Thymus (tissue), 11 donors: Measurements from ENCODE around the gene ABCC2. TPM values are rescaled to one million over a fixed set of nuclear protein-coding genes. Genes with fewer than 3 reads are reported as not detected.

Experiments used
- DNase-seq, 9 donors: peaks; one replicate each; pipeline ENCODE4 v3.0.0-alpha.2; 2013; ENCODE audit warnings: low spot score in 9 of 9, low read depth in 6 of 9, missing footprints in 1 of 9
- H3K27ac ChIP-seq, 2 donors: one replicate each; pipeline ENCODE4 v1.5.1; 2013; ENCODE audit warnings: control low read depth in 1 of 2, low read depth in 1 of 2, low read length in 1 of 2, mild to moderate bottlenecking in 1 of 2, moderate library complexity in 1 of 2
- H3K27me3 ChIP-seq, 2 donors: one replicate each; pipeline ENCODE4 v1.5.1; 2013; ENCODE audit warnings: low read length in 1 of 2; ENCODE audit not compliant: control insufficient read depth in 2 of 2, insufficient read depth in 1 of 2
- H3K36me3 ChIP-seq, 2 donors: one replicate each; pipeline ENCODE4 v1.5.1; 2013; ENCODE audit warnings: low read length in 1 of 2, mild to moderate bottlenecking in 1 of 2, moderate library complexity in 1 of 2; ENCODE audit not compliant: control insufficient read depth in 2 of 2, insufficient read depth in 2 of 2
- H3K4me1 ChIP-seq, 2 donors: one replicate each; pipeline ENCODE4 v1.5.1; 2013; ENCODE audit warnings: low read length in 2 of 2; ENCODE audit not compliant: control insufficient read depth in 2 of 2, insufficient read depth in 2 of 2
- H3K4me3 ChIP-seq, 2 donors: one replicate each; pipeline ENCODE4 v1.5.1; 2013; ENCODE audit warnings: low read length in 2 of 2, control low read depth in 1 of 2, mild to moderate bottlenecking in 1 of 2
- H3K9me3 ChIP-seq, 2 donors: one replicate each; pipeline ENCODE4 v1.5.1; 2013; ENCODE audit warnings: low read length in 1 of 2, mild to moderate bottlenecking in 1 of 2; ENCODE audit not compliant: control insufficient read depth in 2 of 2, insufficient read depth in 1 of 2
- WGBS: extraction: QIAGEN DNeasy Blood & Tissue Kit; methylation state at CpG from one replicate; pipeline ENCODE4 v1.1.7; 2013; 5-methylcytosine and 5-hydroxymethylcytosine counted together
- polyA plus RNA-seq: library from polyadenylated mRNA; stranded (reverse); fragments of 200-250 nt; gene quantifications from one replicate; pipeline ENCODE4 v1.2.3, GENCODE V29; 2013
- total RNA-seq: library from RNA; stranded (reverse); fragments of 120-200 nt; gene quantifications from one replicate; pipeline ENCODE4 v1.2.4, GENCODE V29; 2013
- donor health status: healthy.

ABCC2 gene
- total and polyA plus RNA-seq, 2 donors = 1.1 to 1.9 TPM

GRCh38 chr10:99748823-99749451 is 33.5 kb upstream of the ABCC2 start:
- no peaks in the 10 kb centered on the region for H3K27me3 ChIP-seq

GRCh38 chr10:99750641-99751040 is 31.8 kb upstream of the ABCC2 start:
- Histone ChIP-seq H3K4me3 (no peak overlapping the region), H3K27me3 (no peaks in the 10 kb centered on the region), H3K36me3 (peaks cover 19 to 60% of the 10 kb centered on the region in 2 donors)

More at GRCh38 chr10:99748823-99749451, 33.5 kb upstream of the ABCC2 start:
- Histone ChIP-seq H3K27ac (no peak overlapping the region), H3K9me3 (no peaks in the 10 kb centered on the region), H3K4me3 (no peak overlapping the region), H3K4me1 (no peaks in the 10 kb centered on the region), H3K36me3 (peaks cover 30 to 64% of the 10 kb centered on the region in 2 donors)
- no peak for DNase-seq
- 100% methylated on average over 2 of the region's 2 CpGs for WGBS

GRCh38 chr10:99754670-99755069 is 27.8 kb upstream of the ABCC2 start:
- no peaks in the 10 kb centered on the region for H3K4me1 ChIP-seq
- peaks cover 22 to 59% of the 10 kb centered on the region in 2 donors for H3K36me3 ChIP-seq
- H3K27me3 ChIP-seq = no peaks in the 10 kb centered on the region
- H3K9me3 ChIP-seq = no peaks in the 10 kb centered on the region
- DNase-seq = no peak
- WGBS = 100% methylated on average over 1 of the region's 1 CpG
- no peak overlapping the region for H3K27ac ChIP-seq
- no peak overlapping the region for H3K4me3 ChIP-seq

More at GRCh38 chr10:99750641-99751040, 31.8 kb upstream of the ABCC2 start:
- DNase-seq = no peak
- Histone ChIP-seq H3K27ac (no peak overlapping the region), H3K9me3 (no peaks in the 10 kb centered on the region), H3K4me1 (no peaks in the 10 kb centered on the region)

- Histone ChIP-seq H3K4me3 (no peak overlapping the region), H3K27me3 (no peaks in the 10 kb centered on the region), H3K27ac (no peak overlapping the region), H3K36me3 (peaks cover 37 to 62% of the 10 kb centered on the region in 2 donors), H3K4me1 (no peaks in the 10 kb centered on the region), H3K9me3 (no peaks in the 10 kb centered on the region)
- 99% methylated on average over 1 of the region's 1 CpG for WGBS
- no peak for DNase-seq
These were observed 26.3 kb upstream of the ABCC2 start for GRCh38 chr10:99756159-99756558.

- Histone ChIP-seq H3K27ac (no peak overlapping the region), H3K36me3 (peaks cover 36 to 51% of the 10 kb centered on the region in 2 donors), H3K4me1 (no peaks in the 10 kb centered on the region), H3K9me3 (no peaks in the 10 kb centered on the region), H3K27me3 (no peaks in the 10 kb centered on the region), H3K4me3 (no peak overlapping the region)
- WGBS = 99% methylated on average over 2 of the region's 2 CpGs
- no peak for DNase-seq
These were observed 24.1 kb upstream of the ABCC2 start for GRCh38 chr10:99758211-99758891.

GRCh38 chr10:99760321-99760720 is 22.1 kb upstream of the ABCC2 start:
- H3K27me3 ChIP-seq = no peaks in the 10 kb centered on the region
- no peak for DNase-seq
- H3K9me3 ChIP-seq = no peaks in the 10 kb centered on the region
- H3K4me1 ChIP-seq = no peaks in the 10 kb centered on the region
- peaks cover 35 to 41% of the 10 kb centered on the region in 2 donors for H3K36me3 ChIP-seq
- H3K27ac ChIP-seq = no peak overlapping the region
- H3K4me3 ChIP-seq = no peak overlapping the region
- 96% methylated on average over 1 of the region's 1 CpG for WGBS

GRCh38 chr10:99761365-99761764 is 21.1 kb upstream of the ABCC2 start:
- Histone ChIP-seq H3K27ac (no peak overlapping the region), H3K36me3 (peaks cover 31% of the 10 kb centered on the region in 2 donors), H3K4me1 (no peaks in the 10 kb centered on the region)

GRCh38 chr10:99765672-99766301 is 16.7 kb upstream of the ABCC2 start:
- no peaks in the 10 kb centered on the region for H3K9me3 ChIP-seq
- no peaks in the 10 kb centered on the region for H3K4me1 ChIP-seq

More at GRCh38 chr10:99761365-99761764, 21.1 kb upstream of the ABCC2 start:
- no peak overlapping the region for H3K4me3 ChIP-seq
- H3K27me3 ChIP-seq = no peaks in the 10 kb centered on the region
- no peaks in the 10 kb centered on the region for H3K9me3 ChIP-seq
- no peak for DNase-seq

GRCh38 chr10:99766302-99766681 is 16.1 kb upstream of the ABCC2 start:
- Histone ChIP-seq H3K36me3 (peaks cover 0 to 2% of the 10 kb centered on the region in 2 donors), H3K4me1 (no peaks in the 10 kb centered on the region), H3K27ac (no peak overlapping the region), H3K27me3 (no peaks in the 10 kb centered on the region), H3K9me3 (no peaks in the 10 kb centered on the region), H3K4me3 (no peak overlapping the region)
- 79% methylated on average over 8 of the region's 8 CpGs for WGBS
- DNase-seq = no peak

More at GRCh38 chr10:99765672-99766301, 16.7 kb upstream of the ABCC2 start:
- H3K4me3 ChIP-seq = no peak overlapping the region
- WGBS = 94% methylated on average over 4 of the region's 4 CpGs
- peaks cover 0 to 7% of the 10 kb centered on the region in 2 donors for H3K36me3 ChIP-seq
- no peak for DNase-seq
- H3K27me3 ChIP-seq = no peaks in the 10 kb centered on the region
- H3K27ac ChIP-seq = no peak overlapping the region
